ENCODE data around the gene CPT1C.

- no peak for TF ChIP-seq CTCF (IDR thresholded peaks at IDR 0.05; ENCODE audit: insufficient read depth, low read depth, low read length)
- TF ChIP-seq EZH2 (IDR thresholded peaks at IDR 0.05; ENCODE audit: insufficient read depth, low read length): no peak
These were observed 38.9 kb upstream of the CPT1C start for GRCh38 chr19:49651820-49652550.

All from astrocyte (in vitro differentiated cells and primary cell).